K562 (cell line): ENCODE measurements around the gene KCNB1.

Experiments used
- CREM ChIP-seq: IDR thresholded peaks from 2 replicates; pipeline ENCODE4 v1.6.1; 2014; ENCODE audit warnings: antibody characterized with exemption, low read depth
- CTCF ChIP-seq, 3 experiments: IDR thresholded peaks in 2 of 3; conservative IDR thresholded peaks in 1 of 3; 2 replicates each; pipeline ENCODE4 v1.5.1; 2011 to 2012; ENCODE audit warnings: low read length in 3 of 3, mild to moderate bottlenecking in 3 of 3, control low read depth in 2 of 3, improper control_type of control experiment in 1 of 3, inconsistent platforms in 1 of 3, low read depth in 1 of 3, mixed read lengths in 1 of 3, moderate library complexity in 1 of 3; ENCODE audit not compliant: insufficient read depth in 2 of 3
- EZH2 ChIP-seq: IDR thresholded peaks from 2 replicates; pipeline ENCODE4 v1.6.1; 2012; ENCODE audit warnings: low read depth, mild to moderate bottlenecking, inconsistent platforms, low read length, borderline replicate concordance
- JUND ChIP-seq, 2 experiments: IDR thresholded peaks; 2 replicates in 1 of 2; 3 replicates in 1 of 2; pipeline ENCODE4 v1.6.1; 2011; ENCODE audit warnings: borderline replicate concordance in 2 of 2, low read depth in 2 of 2, low read length in 2 of 2, improper control_type of control experiment in 1 of 2, missing biosample characterization in 1 of 2, missing genetic modification characterization in 1 of 2, missing genetic modification reagents in 1 of 2
- MEF2A ChIP-seq: IDR thresholded peaks from 2 replicates; pipeline ENCODE4 v1.6.1; 2011; ENCODE audit warnings: low read depth, mild to moderate bottlenecking, low read length, moderate library complexity; ENCODE audit not compliant: control insufficient read depth
- NFXL1 ChIP-seq: fragments of 450-650 bp; formaldehyde crosslinking; IDR thresholded peaks from 2 replicates; pipeline ENCODE4 v1.4.0; 2021; ENCODE audit warnings: mild to moderate bottlenecking
- POLR2A ChIP-seq: fragments of 450-650 bp; conservative IDR thresholded peaks from 2 replicates; pipeline ENCODE4 v1.6.1; 2016
- ZFX ChIP-seq: sonication (generic); formaldehyde crosslinking; IDR thresholded peaks from 2 replicates; pipeline ENCODE4 v1.8.0; 2022; ENCODE audit warnings: mild to moderate bottlenecking, missing genetic modification reagents, moderate library complexity
- ZNF140 ChIP-seq: fragments of 250-450 bp; sonication (Bioruptor Pico); IDR thresholded peaks from 2 replicates; pipeline ENCODE4 v1.8.0; 2021; ENCODE audit warnings: moderate library complexity, mild to moderate bottlenecking, inconsistent platforms
- ZNF232 ChIP-seq: sonication (generic); formaldehyde crosslinking; IDR thresholded peaks from 2 replicates; pipeline ENCODE4 v1.8.0; 2022; ENCODE audit warnings: mild to moderate bottlenecking, missing genetic modification reagents
- TF ChIP-seq, protein P1 (sequence below): fragments of 450-650 bp; IDR thresholded peaks from 2 replicates; pipeline ENCODE4 v1.6.1; 2017; ENCODE audit warnings: mild to moderate bottlenecking, moderate library complexity

GRCh38 chr20:49437057-49437456 is 45.4 kb downstream of the KCNB1 start:
- TF ChIP-seq EZH2, result no peak
- no peak for TF ChIP-seq JUND (IDR thresholded peaks at IDR 0.05; ENCODE audit: borderline replicate concordance, low read depth, low read length)
- no peak for TF ChIP-seq JUND (tag; IDR thresholded peaks at IDR 0.05; ENCODE audit: borderline replicate concordance, low read depth, low read length)
- TF ChIP-seq ZNF140 (CRISPR knock-in tag), result no peak
- TF ChIP-seq, protein P1, sequence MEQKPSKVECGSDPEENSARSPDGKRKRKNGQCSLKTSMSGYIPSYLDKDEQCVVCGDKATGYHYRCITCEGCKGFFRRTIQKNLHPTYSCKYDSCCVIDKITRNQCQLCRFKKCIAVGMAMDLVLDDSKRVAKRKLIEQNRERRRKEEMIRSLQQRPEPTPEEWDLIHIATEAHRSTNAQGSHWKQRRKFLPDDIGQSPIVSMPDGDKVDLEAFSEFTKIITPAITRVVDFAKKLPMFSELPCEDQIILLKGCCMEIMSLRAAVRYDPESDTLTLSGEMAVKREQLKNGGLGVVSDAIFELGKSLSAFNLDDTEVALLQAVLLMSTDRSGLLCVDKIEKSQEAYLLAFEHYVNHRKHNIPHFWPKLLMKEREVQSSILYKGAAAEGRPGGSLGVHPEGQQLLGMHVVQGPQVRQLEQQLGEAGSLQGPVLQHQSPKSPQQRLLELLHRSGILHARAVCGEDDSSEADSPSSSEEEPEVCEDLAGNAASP, result no peak
- no peak for TF ChIP-seq ZFX
- TF ChIP-seq POLR2A, result no peak
- TF ChIP-seq ZNF232 (CRISPR knock-in tag), result no peak
- no peak for TF ChIP-seq CREM
- no peak for TF ChIP-seq CTCF (IDR thresholded peaks at IDR 0.05 in 2 of 3, conservative IDR thresholded peaks at IDR 0.05 in 1 of 3; ENCODE audit: insufficient read depth in 2 of 3, low read depth in 1 of 3, low read length in 3 of 3)
- no peak for TF ChIP-seq NFXL1 (CRISPR knock-in tag)
- no peak for TF ChIP-seq MEF2A
